Measurements from ENCODE around the gene IGSF6. TPM values are rescaled to one million over a fixed set of nuclear protein-coding genes. Genes with fewer than 3 reads are reported as not detected.
"Not testable (repeated sequence)": the region's sequence is repeated elsewhere in the genome, so short reads cannot be mapped to it uniquely, and the experiment has no call there.

IGSF6 gene
- not detected in 2 replicates for total RNA-seq (2014; rRNA removed; shearing (Covaris generic); ENCODE audit: low replicate concordance)

- in situ Hi-C loops (cut with HindIII; ENCODE audit: low pct_unique_long_range_greater_than_20kb, low sequenced_read_pairs): no loop called here
- DNase-seq (ENCODE audit: low read depth): no peak
Measured at GRCh38 chr16:21652453-21652852, at the start of gene IGSF6. TSS of gene IGSF6 (minus strand) at chr16:21652608. CDS start at chr16:21652598, 10 bp downstream.

GRCh38 chr16:21701271-21701670 is 48.9 kb upstream of the IGSF6 start:
- in situ Hi-C loops (cut with HindIII; ENCODE audit: low pct_unique_long_range_greater_than_20kb, low sequenced_read_pairs): no loop called here
- DNase-seq (ENCODE audit: low read depth): no peak

- in situ Hi-C loops (cut with HindIII; ENCODE audit: low pct_unique_long_range_greater_than_20kb, low sequenced_read_pairs): no loop called here
- DNase-seq (ENCODE audit: low read depth): no peak
Measured at GRCh38 chr16:21698169-21699032, 46.0 kb upstream of the IGSF6 start.

GRCh38 chr16:21697032-21697431 is 44.6 kb upstream of the IGSF6 start:
- DNase-seq (ENCODE audit: low read depth): no peak
- in situ Hi-C loops (cut with HindIII; ENCODE audit: low pct_unique_long_range_greater_than_20kb, low sequenced_read_pairs): no loop called here

- no peak for DNase-seq (ENCODE audit: low read depth)
- in situ Hi-C loops (cut with HindIII; ENCODE audit: low pct_unique_long_range_greater_than_20kb, low sequenced_read_pairs): no loop called here
Measured at GRCh38 chr16:21694609-21695008, 42.2 kb upstream of the IGSF6 start.

- DNase-seq (ENCODE audit: low read depth); in situ Hi-C loops (cut with HindIII; ENCODE audit: low pct_unique_long_range_greater_than_20kb, low sequenced_read_pairs): not testable (repeated sequence)
Measured at GRCh38 chr16:21690967-21691366, 38.6 kb upstream of the IGSF6 start.

GRCh38 chr16:21689107-21689506 is 36.7 kb upstream of the IGSF6 start:
- in situ Hi-C loops (cut with HindIII; ENCODE audit: low pct_unique_long_range_greater_than_20kb, low sequenced_read_pairs): no loop called here

GRCh38 chr16:21685034-21685455 is 32.6 kb upstream of the IGSF6 start:
- in situ Hi-C loops (cut with HindIII; ENCODE audit: low pct_unique_long_range_greater_than_20kb, low sequenced_read_pairs): no loop called here
- DNase-seq (ENCODE audit: low read depth): peak; percentile 4

More at GRCh38 chr16:21689107-21689506, 36.7 kb upstream of the IGSF6 start:
- DNase-seq (ENCODE audit: low read depth): no peak

GRCh38 chr16:21684199-21684598 is 31.8 kb upstream of the IGSF6 start:
- no peak for DNase-seq (ENCODE audit: low read depth)
- in situ Hi-C loops (cut with HindIII; ENCODE audit: low pct_unique_long_range_greater_than_20kb, low sequenced_read_pairs): no loop called here

- no peak for DNase-seq (ENCODE audit: low read depth)
- in situ Hi-C loops (cut with HindIII; ENCODE audit: low pct_unique_long_range_greater_than_20kb, low sequenced_read_pairs): no loop called here
Measured at GRCh38 chr16:21683184-21683583, 30.8 kb upstream of the IGSF6 start.

GRCh38 chr16:21680714-21681113 is 28.3 kb upstream of the IGSF6 start:
- in situ Hi-C loops (cut with HindIII; ENCODE audit: low pct_unique_long_range_greater_than_20kb, low sequenced_read_pairs); DNase-seq (ENCODE audit: low read depth): not testable (repeated sequence)

- DNase-seq (ENCODE audit: low read depth); in situ Hi-C loops (cut with HindIII; ENCODE audit: low pct_unique_long_range_greater_than_20kb, low sequenced_read_pairs): not testable (repeated sequence)
Measured at GRCh38 chr16:21674456-21674855, 22.0 kb upstream of the IGSF6 start.

GRCh38 chr16:21673469-21673868 is 21.1 kb upstream of the IGSF6 start:
- no peak for DNase-seq (ENCODE audit: low read depth)
- in situ Hi-C loops (cut with HindIII; ENCODE audit: low pct_unique_long_range_greater_than_20kb, low sequenced_read_pairs): no loop called here

GRCh38 chr16:21667575-21667974 is 15.2 kb upstream of the IGSF6 start:
- no peak for DNase-seq (ENCODE audit: low read depth)
- in situ Hi-C loops (cut with HindIII; ENCODE audit: low pct_unique_long_range_greater_than_20kb, low sequenced_read_pairs): no loop called here

- in situ Hi-C loops (cut with HindIII; ENCODE audit: low pct_unique_long_range_greater_than_20kb, low sequenced_read_pairs): no loop called here
Measured at GRCh38 chr16:21666772-21667171, 14.4 kb upstream of the IGSF6 start.

GRCh38 chr16:21664801-21665492 is 12.5 kb upstream of the IGSF6 start:
- in situ Hi-C loops (cut with HindIII; ENCODE audit: low pct_unique_long_range_greater_than_20kb, low sequenced_read_pairs): no loop called here
- no peak for DNase-seq (ENCODE audit: low read depth)

More at GRCh38 chr16:21666772-21667171, 14.4 kb upstream of the IGSF6 start:
- DNase-seq (ENCODE audit: low read depth): no peak

GRCh38 chr16:21663889-21664647 is 11.7 kb upstream of the IGSF6 start, which contains the start of gene OTOA:
TSS of gene OTOA (plus strand) at chr16:21663968. CDS start at chr16:21678515, 14,547 bp downstream.
- in situ Hi-C loops (cut with HindIII; ENCODE audit: low pct_unique_long_range_greater_than_20kb, low sequenced_read_pairs): no loop called here
- DNase-seq (ENCODE audit: low read depth): no peak

- in situ Hi-C loops (cut with HindIII; ENCODE audit: low pct_unique_long_range_greater_than_20kb, low sequenced_read_pairs): no loop called here
- DNase-seq (ENCODE audit: low read depth): no peak
Measured at GRCh38 chr16:21659124-21659523, 6.7 kb upstream of the IGSF6 start.
